ENCODE data around the gene CPLX4. TPM values are rescaled to one million over a fixed set of nuclear protein-coding genes. Genes with fewer than 3 reads are reported as not detected.
A peak's percentile ranks its signal among the peaks of the same experiment; 100 is the strongest.
"Not testable (repeated sequence)": the region's sequence is repeated elsewhere in the genome, so short reads cannot be mapped to it uniquely, and the experiment has no call there.

CPLX4 gene
- total RNA-seq, 1 donor from 2014 or later: 2.2 TPM

DNA sequence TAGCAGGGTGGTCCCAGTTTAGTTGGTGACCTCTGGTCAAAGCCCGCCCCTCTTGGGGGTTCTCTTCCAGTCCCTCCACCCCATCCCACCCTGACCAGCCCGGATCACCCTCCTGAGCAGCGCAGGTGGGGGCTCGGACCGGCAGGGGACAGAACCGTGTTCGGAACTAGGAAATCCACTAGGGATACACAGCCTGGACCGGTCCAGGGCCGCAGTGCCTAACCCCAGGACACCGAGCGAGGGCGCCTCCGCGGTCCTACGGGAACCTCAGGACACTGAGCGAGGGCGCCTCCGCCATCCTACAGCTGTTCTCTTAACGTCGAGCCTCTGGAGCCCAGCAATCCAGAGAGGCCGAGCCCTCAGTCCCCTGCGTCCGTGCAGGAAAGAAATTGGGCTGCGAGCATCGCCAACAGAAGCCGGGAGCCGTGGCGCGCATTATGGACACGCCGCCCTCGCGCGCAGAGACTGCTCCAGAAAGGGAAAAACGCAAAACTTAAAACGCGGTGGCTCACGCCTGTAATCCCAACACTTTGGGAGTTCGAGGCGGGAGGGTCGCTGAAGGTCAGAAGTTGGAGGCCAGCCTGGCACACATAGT, 53.7 kb downstream of the CPLX4 start:
- Histone ChIP-seq H3K4me3 (peak overlapping the region; percentile 46), H3F3A (ENCODE audit: low read depth) (peaks cover 57% of the 10 kb centered on the region), H3K79me2 (ENCODE audit: low read depth) (peaks cover 5% of the 10 kb centered on the region), H3K9ac (no peak overlapping the region), H4K20me1 (ENCODE audit: low read depth) (peaks cover 49% of the 10 kb centered on the region), H3K4me1 (peaks cover 28% of the 10 kb centered on the region), H3K27me3 (peaks cover 97% of the 10 kb centered on the region), H3K4me2 (peak overlapping the region; percentile 63), H2AFZ (replicated peaks) (no peak overlapping the region), H3K27ac (no peak overlapping the region), H3K36me3 (peaks cover 8% of the 10 kb centered on the region), H3K9me3 (ENCODE audit: low read depth) (no peaks in the 10 kb centered on the region)
- H3K27me3 Mint-ChIP-seq (ENCODE audit: insufficient read depth, low read depth): peaks cover 81% of the 10 kb centered on the region
- H3K4me1 Mint-ChIP-seq: peaks cover 15% of the 10 kb centered on the region
- no peak overlapping the region for H3K27ac Mint-ChIP-seq
- H3K9me3 Mint-ChIP-seq: peaks cover 11% of the 10 kb centered on the region
- peak overlapping the region; percentile 41 for H3K4me3 Mint-ChIP-seq
- DNase-seq (ENCODE audit: low spot score): peak; percentile 68
- H3K36me3 Mint-ChIP-seq: no peaks in the 10 kb centered on the region
- peak; percentile 90 for TF ChIP-seq EZH2 (IDR thresholded peaks at IDR 0.05)
- peak; percentile 53 for TF ChIP-seq EZH2phosphoT487 (IDR thresholded peaks at IDR 0.05)
- TF ChIP-seq, protein P1, sequence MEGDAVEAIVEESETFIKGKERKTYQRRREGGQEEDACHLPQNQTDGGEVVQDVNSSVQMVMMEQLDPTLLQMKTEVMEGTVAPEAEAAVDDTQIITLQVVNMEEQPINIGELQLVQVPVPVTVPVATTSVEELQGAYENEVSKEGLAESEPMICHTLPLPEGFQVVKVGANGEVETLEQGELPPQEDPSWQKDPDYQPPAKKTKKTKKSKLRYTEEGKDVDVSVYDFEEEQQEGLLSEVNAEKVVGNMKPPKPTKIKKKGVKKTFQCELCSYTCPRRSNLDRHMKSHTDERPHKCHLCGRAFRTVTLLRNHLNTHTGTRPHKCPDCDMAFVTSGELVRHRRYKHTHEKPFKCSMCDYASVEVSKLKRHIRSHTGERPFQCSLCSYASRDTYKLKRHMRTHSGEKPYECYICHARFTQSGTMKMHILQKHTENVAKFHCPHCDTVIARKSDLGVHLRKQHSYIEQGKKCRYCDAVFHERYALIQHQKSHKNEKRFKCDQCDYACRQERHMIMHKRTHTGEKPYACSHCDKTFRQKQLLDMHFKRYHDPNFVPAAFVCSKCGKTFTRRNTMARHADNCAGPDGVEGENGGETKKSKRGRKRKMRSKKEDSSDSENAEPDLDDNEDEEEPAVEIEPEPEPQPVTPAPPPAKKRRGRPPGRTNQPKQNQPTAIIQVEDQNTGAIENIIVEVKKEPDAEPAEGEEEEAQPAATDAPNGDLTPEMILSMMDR (IDR thresholded peaks at IDR 0.05): peak; percentile 37

DNA sequence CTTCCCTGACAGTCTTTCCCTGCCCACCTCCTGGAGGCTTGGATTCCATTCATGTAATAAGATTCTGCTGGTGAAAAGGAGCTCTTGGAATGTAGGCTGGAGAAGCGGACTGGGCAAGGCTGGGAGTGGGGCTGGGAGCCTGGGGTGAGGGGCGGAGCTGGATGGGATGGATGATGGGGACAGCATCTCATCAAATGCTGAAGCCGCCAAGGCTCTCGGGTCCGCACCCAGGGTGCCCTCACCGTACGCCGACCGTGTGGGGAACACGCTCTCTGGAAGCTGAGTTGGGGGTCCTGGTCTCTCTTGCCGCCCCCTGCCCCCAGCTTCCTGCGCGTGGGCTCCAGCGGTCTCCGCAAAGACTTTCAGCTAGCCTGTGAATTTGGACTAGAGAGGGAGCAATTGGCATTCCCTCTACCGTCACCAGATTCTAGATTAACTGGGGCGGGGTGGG, 54.3 kb downstream of the CPLX4 start:
- Histone ChIP-seq H3K9ac (no peak overlapping the region), H3K36me3 (peaks cover 6% of the 10 kb centered on the region), H3K27ac (no peak overlapping the region), H3K79me2 (ENCODE audit: low read depth) (no peaks in the 10 kb centered on the region), H3K4me3 (peak overlapping the region; percentile 46), H4K20me1 (ENCODE audit: low read depth) (peaks cover 45% of the 10 kb centered on the region), H2AFZ (replicated peaks) (no peak overlapping the region), H3K4me1 (peaks cover 25% of the 10 kb centered on the region), H3F3A (ENCODE audit: low read depth) (peaks cover 54% of the 10 kb centered on the region), H3K4me2 (peak overlapping the region; percentile 63), H3K9me3 (ENCODE audit: low read depth) (no peaks in the 10 kb centered on the region), H3K27me3 (peaks cover 97% of the 10 kb centered on the region)
- Mint-ChIP-seq H3K4me3 (no peak overlapping the region), H3K27ac (no peak overlapping the region), H3K9me3 (peaks cover 13% of the 10 kb centered on the region), H3K27me3 (ENCODE audit: insufficient read depth, low read depth) (peaks cover 81% of the 10 kb centered on the region), H3K4me1 (peaks cover 13% of the 10 kb centered on the region), H3K36me3 (no peaks in the 10 kb centered on the region)
- DNase-seq (ENCODE audit: low spot score): peak; percentile 72
- TF ChIP-seq EZH2 (IDR thresholded peaks at IDR 0.05): no peak
- TF ChIP-seq, protein P1 (IDR thresholded peaks at IDR 0.05): no peak
- peak; percentile 66 for TF ChIP-seq EZH2phosphoT487 (IDR thresholded peaks at IDR 0.05)

DNA sequence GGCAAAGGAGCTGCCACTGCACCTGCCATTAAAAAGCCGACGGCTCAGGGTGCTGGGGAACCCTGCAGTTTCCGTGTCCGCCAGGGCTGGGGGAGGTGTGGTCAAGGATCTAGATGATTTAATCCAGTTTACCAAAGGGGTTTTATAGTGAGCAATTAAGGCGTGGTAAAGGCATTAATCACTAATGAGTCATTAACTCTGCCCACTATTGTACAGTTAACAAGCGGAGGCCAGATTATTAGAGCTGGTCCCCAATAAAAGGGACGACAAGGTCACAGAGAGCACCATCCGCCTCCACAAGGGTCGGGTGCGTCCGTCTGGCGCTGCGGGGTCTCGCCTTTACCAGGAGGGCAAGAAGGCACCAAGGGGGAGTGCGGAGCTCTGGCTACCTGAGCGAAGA, 54.8 kb downstream of the CPLX4 start:
- H3K4me1 Mint-ChIP-seq: peaks cover 13% of the 10 kb centered on the region
- H3K9me3 Mint-ChIP-seq: peaks cover 13% of the 10 kb centered on the region
- peaks cover 41% of the 10 kb centered on the region for H4K20me1 ChIP-seq (ENCODE audit: low read depth)
- H3K27me3 Mint-ChIP-seq (ENCODE audit: insufficient read depth, low read depth): peaks cover 77% of the 10 kb centered on the region
- peaks cover 96% of the 10 kb centered on the region for H3K27me3 ChIP-seq
- H3K4me3 ChIP-seq: no peak overlapping the region
- TF ChIP-seq EZH2phosphoT487 (IDR thresholded peaks at IDR 0.05) (peak; percentile 13), EZH2 (IDR thresholded peaks at IDR 0.05) (no peak)
- H2AFZ ChIP-seq (replicated peaks): no peak overlapping the region
- H3K4me3 Mint-ChIP-seq: peak overlapping the region; percentile 21
- no peak for DNase-seq (ENCODE audit: low spot score)
- no peak overlapping the region for H3K9ac ChIP-seq
- H3K9me3 ChIP-seq (ENCODE audit: low read depth): no peaks in the 10 kb centered on the region
- H3K36me3 Mint-ChIP-seq: no peaks in the 10 kb centered on the region
- peaks cover 25% of the 10 kb centered on the region for H3K4me1 ChIP-seq
- H3K27ac Mint-ChIP-seq: no peak overlapping the region
- peak overlapping the region; percentile 63 for H3K4me2 ChIP-seq
- no peaks in the 10 kb centered on the region for H3K79me2 ChIP-seq (ENCODE audit: low read depth)
- H3K36me3 ChIP-seq: peaks cover 6% of the 10 kb centered on the region
- H3F3A ChIP-seq (ENCODE audit: low read depth): peaks cover 51% of the 10 kb centered on the region
- H3K27ac ChIP-seq: no peak overlapping the region

DNA sequence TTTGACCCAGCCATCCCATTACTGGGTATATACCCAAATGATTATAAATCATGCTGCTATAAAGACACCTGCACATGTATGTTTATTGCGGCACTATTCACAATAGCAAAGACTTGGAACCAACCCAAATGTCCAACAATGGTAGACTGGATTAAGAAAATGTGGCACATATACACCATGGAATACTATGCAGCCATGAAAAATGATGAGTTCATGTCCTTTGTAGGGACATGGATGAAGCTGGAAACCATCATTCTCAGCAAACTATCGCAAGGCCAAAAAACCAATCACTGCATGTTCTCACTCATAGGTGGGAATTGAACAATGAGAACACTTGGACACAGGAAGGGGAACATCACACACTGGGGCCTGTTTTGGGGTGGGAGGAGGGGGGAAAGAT, 56.2 kb downstream of the CPLX4 start:
- H3K4me3 ChIP-seq; DNase-seq (ENCODE audit: low spot score); H3K9ac ChIP-seq; H2AFZ ChIP-seq (replicated peaks); H3K27ac ChIP-seq; H3K4me2 ChIP-seq; H3K27ac Mint-ChIP-seq; H3K4me3 Mint-ChIP-seq; H3K9me3 ChIP-seq (ENCODE audit: low read depth); H3K36me3 Mint-ChIP-seq; H3K79me2 ChIP-seq (ENCODE audit: low read depth); H3K4me1 Mint-ChIP-seq; H3K36me3 ChIP-seq: not testable (repeated sequence)
- Mint-ChIP-seq H3K9me3 (peaks cover 13% of the 10 kb centered on the region), H3K27me3 (ENCODE audit: insufficient read depth, low read depth) (peaks cover 63% of the 10 kb centered on the region)
- Histone ChIP-seq H3K27me3 (peaks cover 81% of the 10 kb centered on the region), H4K20me1 (ENCODE audit: low read depth) (peaks cover 27% of the 10 kb centered on the region), H3K4me1 (peaks cover 22% of the 10 kb centered on the region), H3F3A (ENCODE audit: low read depth) (peaks cover 37% of the 10 kb centered on the region)

DNA sequence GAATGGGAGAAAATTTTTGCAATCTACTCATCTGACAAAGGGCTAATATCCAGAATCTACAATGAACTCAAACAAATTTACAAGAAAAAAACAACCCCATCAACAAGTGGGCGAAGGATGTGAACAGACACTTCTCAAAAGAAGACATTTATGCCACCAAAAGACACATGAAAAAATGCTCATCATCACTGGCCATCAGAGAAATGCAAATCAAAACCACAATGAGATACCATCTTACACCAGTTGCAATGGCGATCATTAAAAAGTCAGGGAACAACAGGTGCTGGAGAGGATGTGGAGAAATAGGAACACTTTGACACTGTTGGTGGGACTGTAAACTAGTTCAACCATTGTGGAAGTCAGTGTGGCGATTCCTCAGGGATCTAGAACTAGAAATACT, 56.6 kb downstream of the CPLX4 start:
- Histone ChIP-seq H3K4me1 (peaks cover 22% of the 10 kb centered on the region), H3K27me3 (peaks cover 77% of the 10 kb centered on the region), H4K20me1 (ENCODE audit: low read depth) (peaks cover 23% of the 10 kb centered on the region), H3F3A (ENCODE audit: low read depth) (peaks cover 33% of the 10 kb centered on the region)
- peaks cover 59% of the 10 kb centered on the region for H3K27me3 Mint-ChIP-seq (ENCODE audit: insufficient read depth, low read depth)
- H3K9me3 ChIP-seq (ENCODE audit: low read depth); DNase-seq (ENCODE audit: low spot score); H3K36me3 ChIP-seq; H3K4me3 ChIP-seq; H3K4me3 Mint-ChIP-seq; H3K79me2 ChIP-seq (ENCODE audit: low read depth); H2AFZ ChIP-seq (replicated peaks); H3K27ac ChIP-seq; H3K27ac Mint-ChIP-seq; H3K9ac ChIP-seq; H3K36me3 Mint-ChIP-seq; H3K4me2 ChIP-seq; H3K4me1 Mint-ChIP-seq: not testable (repeated sequence)
- H3K9me3 Mint-ChIP-seq: peaks cover 13% of the 10 kb centered on the region

DNA sequence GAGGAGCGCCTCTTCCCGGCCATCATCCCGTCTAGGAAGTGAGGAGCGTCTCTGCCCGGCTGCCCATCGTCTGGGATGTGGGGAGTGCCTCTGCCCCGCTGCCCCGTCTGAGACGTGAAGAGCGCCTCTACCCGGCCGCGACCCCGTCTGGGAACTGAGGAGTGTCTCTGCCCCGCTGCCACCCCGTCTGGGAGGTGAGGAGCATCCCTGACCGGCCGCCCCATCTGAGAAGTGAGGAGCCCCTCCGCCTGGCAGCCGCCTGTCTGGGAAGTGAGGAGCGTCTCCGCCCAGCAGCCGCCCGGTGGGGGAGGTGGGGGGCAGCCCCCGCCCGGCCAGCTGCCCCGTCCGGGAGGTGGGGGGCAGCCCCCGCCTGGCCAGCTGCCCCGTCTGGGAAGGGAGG, 63.0 kb downstream of the CPLX4 start:
- not testable (repeated sequence) for H3K9me3 ChIP-seq (ENCODE audit: low read depth); H3K4me1 Mint-ChIP-seq; H4K20me1 ChIP-seq (ENCODE audit: low read depth); H3K79me2 ChIP-seq (ENCODE audit: low read depth); DNase-seq (ENCODE audit: low spot score); H3K4me1 ChIP-seq; H3F3A ChIP-seq (ENCODE audit: low read depth); H3K4me2 ChIP-seq; H3K4me3 Mint-ChIP-seq; H3K9ac ChIP-seq; H3K36me3 ChIP-seq; H2AFZ ChIP-seq (replicated peaks); H3K4me3 ChIP-seq; H3K27ac Mint-ChIP-seq; H3K27ac ChIP-seq; H3K36me3 Mint-ChIP-seq
- H3K9me3 Mint-ChIP-seq: peaks cover 15% of the 10 kb centered on the region
- H3K27me3 Mint-ChIP-seq (ENCODE audit: insufficient read depth, low read depth): peaks cover 11% of the 10 kb centered on the region
- peaks cover 21% of the 10 kb centered on the region for H3K27me3 ChIP-seq
